A549 (cell line): ENCODE measurements around the gene CMTM5.
A peak's percentile ranks its signal among the peaks of the same experiment; 100 is the strongest.

ENCODE experiments used
- BHLHE40 ChIP-seq: IDR thresholded peaks from 2 replicates; pipeline ENCODE4 v1.6.1; 2012; ENCODE audit warnings: low read depth, low read length, inconsistent platforms
- CBX8 ChIP-seq: fragments of 200-600 bp; sonication (generic); IDR thresholded peaks from 2 replicates; pipeline ENCODE4 v1.6.1; 2016
- CTCF ChIP-seq: fragments of >200 bp; sonication (Bioruptor Twin); formaldehyde crosslinking; IDR thresholded peaks from 3 replicates; pipeline ENCODE4 v1.5.1; 2016
- REST ChIP-seq: fragments of 200-600 bp; sonication (generic); IDR thresholded peaks from 2 replicates; pipeline ENCODE4 v1.6.1; 2016; ENCODE audit warnings: antibody characterized with exemption, mild to moderate bottlenecking, moderate library complexity
- SMC3 ChIP-seq: fragments of >200 bp; sonication (Bioruptor Twin); formaldehyde crosslinking; IDR thresholded peaks from 3 replicates; pipeline ENCODE4 v1.6.1; 2018; ENCODE audit warnings: inconsistent platforms
- ZSCAN20 ChIP-seq: fragments of 250-450 bp; sonication (Bioruptor Pico); IDR thresholded peaks from 2 replicates; pipeline ENCODE4 v1.8.0; 2022; ENCODE audit warnings: mild to moderate bottlenecking, moderate library complexity

GRCh38 chr14:23327947-23328744 is 48.7 kb upstream of the CMTM5 start:
- no peak for TF ChIP-seq BHLHE40
- TF ChIP-seq ZSCAN20 (CRISPR knock-in tag) = no peak
- peak; percentile 91 for TF ChIP-seq CTCF
- no peak for TF ChIP-seq REST
- no peak for TF ChIP-seq CBX8
- TF ChIP-seq SMC3 = peak; percentile 80
